HG02973 (cell line): ENCODE results near the gene PIK3CB.
"Not testable (repeated sequence)": the region's sequence is repeated elsewhere in the genome, so short reads cannot be mapped to it uniquely, and the experiment has no call there.

Experiments
- ATAC-seq: cut with Tn5 transposase; IDR thresholded peaks from one replicate; pipeline ENCODE4 v1.9.1; 2021; ENCODE audit warnings: moderate library complexity; ENCODE audit not compliant: unreplicated experiment

Gene PIK3CB

DNA sequence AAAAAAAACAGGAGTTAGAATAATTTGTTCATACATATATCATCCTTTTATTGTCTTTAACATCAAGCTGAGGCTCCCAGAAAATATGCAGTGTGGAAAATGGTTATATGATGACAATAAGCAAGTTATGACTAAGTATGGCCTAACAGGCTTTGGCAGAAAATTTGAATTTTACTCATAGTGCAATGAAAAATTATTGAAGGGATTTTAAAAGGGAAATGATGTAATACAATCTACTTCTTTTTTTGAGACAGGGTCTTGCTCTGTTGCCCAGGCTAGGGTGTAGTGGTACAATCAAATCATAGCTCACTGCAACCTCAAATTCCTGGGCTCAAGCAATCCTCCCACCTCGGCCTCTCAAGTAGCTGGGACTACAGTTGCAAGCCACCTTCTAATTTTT is 147.5 kb downstream of the PIK3CB start:
- peak; percentile 41 for ATAC-seq

GRCh38 chr3:138686771-138687221 is 147.9 kb downstream of the PIK3CB start:
- ATAC-seq = peak; percentile 97

- no peak for ATAC-seq
These were observed 150.3 kb downstream of the PIK3CB start for GRCh38 chr3:138684396-138684795.

DNA sequence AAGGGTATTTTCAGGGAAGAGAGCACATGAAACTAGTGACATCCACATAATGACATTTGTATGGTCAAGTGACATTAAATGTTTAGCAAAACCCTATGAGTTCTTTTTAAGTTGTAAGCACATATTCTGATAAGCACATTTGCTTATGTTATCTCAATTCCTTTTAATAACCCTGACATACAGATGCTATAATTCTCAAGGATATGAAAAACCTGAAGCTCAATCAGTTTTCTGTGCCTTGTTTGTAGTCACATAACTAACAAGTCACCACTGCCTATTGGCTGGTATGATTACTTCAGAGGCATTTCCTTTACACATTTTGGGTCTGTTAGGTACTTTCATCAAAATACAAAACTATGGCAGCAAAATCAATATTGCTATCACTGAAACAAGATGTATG is 152.1 kb downstream of the PIK3CB start:
- ATAC-seq = no peak

GRCh38 chr3:138681463-138682220 is 153.1 kb downstream of the PIK3CB start:
- no peak for ATAC-seq

- ATAC-seq = not testable (repeated sequence)
These were observed 153.8 kb downstream of the PIK3CB start for GRCh38 chr3:138680974-138681373.

DNA sequence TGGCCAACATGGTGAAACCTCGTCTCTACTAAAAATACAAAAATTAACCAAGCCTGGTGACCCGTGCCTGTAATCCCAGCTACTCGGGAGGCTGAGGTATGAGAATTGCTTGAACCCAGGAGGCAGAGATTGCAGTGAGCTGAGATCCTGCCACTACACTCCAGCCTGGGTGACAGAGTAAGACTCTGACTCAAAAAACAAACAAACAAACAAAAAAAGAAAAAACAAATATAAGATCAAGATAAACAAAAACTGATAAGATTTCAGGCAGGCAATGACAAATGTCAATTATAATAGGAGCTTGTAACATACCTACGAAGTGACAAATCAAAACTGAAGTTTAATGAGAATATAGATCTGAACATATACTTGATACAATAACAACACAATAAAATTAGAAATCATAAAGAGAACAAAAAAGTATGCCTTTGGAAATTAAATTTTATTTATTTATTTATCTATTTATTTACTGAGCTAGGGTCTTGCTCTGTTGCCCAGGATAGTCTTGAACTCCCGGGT is 155.8 kb downstream of the PIK3CB start:
- ATAC-seq = no peak

GRCh38 chr3:138678086-138678485 is 156.6 kb downstream of the PIK3CB start:
- no peak for ATAC-seq

DNA sequence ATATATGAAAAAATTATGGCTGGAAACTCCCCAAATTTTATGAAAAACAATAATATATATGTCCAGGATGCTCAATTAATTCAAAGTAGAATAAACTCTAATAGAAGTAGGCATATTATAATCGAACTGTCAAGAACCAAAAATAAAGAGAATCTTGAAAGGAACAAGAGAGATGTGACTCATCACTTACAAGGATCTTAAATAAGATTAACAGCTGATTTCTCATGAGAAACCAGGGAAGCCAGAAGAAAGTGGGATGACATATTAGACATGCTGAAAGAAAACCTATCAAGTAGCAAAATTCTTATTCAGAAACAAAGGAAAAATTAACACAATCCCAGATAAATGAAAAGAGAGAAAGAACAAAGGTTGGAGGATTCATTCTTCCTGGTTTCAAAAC is 159.3 kb downstream of the PIK3CB start:
- ATAC-seq = no peak

GRCh38 chr3:138673641-138674530 is 160.8 kb downstream of the PIK3CB start:
- no peak for ATAC-seq

GRCh38 chr3:138670407-138670806 is 164.3 kb downstream of the PIK3CB start:
- ATAC-seq = no peak

- ATAC-seq = no peak
These were observed 166.6 kb downstream of the PIK3CB start for GRCh38 chr3:138668107-138668506.

DNA sequence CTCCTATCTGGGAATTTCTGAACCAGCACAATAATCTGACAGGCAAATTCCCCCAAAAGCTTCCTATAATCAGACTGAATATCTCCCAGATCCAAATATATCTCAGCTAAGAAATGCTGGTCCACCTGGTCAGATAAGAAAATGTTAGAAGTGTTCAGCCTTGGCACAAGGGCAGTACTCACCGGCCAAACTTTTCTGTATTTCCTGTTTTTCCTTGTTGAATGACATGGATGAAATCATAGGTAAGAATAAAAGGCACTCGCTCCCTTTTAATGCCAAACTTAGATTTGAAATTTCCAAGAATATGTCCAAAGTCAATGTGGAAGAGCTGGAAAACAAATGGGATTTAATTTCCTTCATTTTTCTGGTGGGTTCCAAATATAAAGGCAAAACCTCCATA is 177.2 kb downstream of the PIK3CB start:
- no peak for ATAC-seq

DNA sequence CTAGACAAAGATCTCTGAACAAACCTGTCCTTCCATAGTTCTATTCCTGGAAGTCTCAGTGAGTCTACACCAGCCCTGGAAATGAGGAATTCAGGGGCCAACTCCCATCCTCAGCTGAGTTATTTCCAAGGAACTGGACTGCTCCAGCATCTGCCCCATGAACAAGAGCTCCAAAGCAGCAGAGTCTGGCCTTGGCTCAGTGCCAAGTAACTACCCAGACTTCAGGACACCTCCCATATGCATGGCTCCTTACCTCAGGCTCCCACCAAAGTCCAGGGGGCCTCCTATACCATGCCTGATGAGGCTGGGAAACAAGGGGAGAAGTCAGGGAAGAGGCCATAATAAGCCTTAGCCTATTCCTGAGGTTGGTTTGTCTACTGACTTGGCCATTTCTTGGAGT is 181.2 kb downstream of the PIK3CB start:
- no peak for ATAC-seq

- ATAC-seq = no peak
These were observed 185.6 kb downstream of the PIK3CB start for GRCh38 chr3:138649134-138649533.

DNA sequence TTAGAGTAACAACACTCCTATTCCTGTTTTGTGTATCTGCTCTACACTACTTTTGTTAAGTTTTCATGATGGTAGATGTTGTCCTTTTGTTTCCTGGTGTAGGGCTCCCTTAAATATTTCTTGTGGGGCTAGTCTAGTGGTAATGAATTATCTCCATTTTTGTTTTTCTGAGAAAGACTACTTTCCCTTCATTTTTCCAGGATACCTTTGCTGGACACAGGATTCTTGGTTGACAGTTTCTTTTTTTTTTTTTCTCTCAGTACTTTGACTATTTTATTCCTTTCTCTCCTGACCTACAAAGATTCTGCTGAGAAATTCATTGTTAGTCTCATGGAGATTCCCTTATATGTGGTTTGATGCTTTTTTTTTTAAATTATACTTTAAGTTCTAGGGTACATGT is 188.2 kb downstream of the PIK3CB start:
- ATAC-seq = no peak

GRCh38 chr3:138646008-138646407 is 188.7 kb downstream of the PIK3CB start:
- ATAC-seq = no peak

- ATAC-seq = no peak
These were observed 191.8 kb downstream of the PIK3CB start for GRCh38 chr3:138642927-138643253.

DNA sequence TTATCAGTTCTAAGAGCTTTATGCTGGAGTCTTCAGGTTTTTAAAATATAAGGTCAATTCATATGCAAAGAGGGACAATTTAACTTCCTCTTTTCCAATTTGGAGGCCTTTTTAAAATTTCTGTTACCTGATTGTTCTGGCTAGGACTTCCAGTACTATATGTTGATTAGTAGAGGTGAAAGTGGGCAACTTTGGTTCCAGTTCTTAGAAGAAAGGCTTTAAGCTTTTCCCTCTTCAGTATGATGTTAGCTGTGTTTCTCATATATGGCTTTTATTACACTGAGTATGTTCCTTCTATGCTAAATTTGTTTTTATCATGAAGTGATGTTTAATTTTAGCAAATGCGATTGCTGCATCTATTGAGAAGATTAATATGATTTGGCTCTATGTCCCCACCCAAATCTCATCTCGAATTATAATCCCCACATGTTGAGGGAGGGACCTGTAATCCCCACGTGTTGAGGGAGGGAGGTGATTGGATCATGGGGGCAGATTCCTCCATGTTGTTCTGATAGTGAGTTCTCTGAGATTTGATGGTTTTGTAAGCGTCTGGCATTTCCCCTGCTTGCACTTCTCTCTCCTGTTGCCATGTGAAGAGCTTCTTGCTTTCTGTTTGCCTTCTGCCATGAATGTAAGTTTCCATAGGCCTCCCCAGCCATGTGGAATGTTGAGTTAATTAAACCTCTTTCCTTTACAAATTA is 192.4 kb downstream of the PIK3CB start:
- ATAC-seq = no peak

- ATAC-seq = no peak
These were observed 194.2 kb downstream of the PIK3CB start for GRCh38 chr3:138640537-138640936.

- no peak for ATAC-seq
These were observed 196.1 kb downstream of the PIK3CB start for GRCh38 chr3:138638641-138639040.
